ENCODE results near the gene KLK10.

GRCh38 chr19:51014242-51014641 is 5.3 kb downstream of the KLK10 start:
- TF ChIP-seq, protein P1, sequence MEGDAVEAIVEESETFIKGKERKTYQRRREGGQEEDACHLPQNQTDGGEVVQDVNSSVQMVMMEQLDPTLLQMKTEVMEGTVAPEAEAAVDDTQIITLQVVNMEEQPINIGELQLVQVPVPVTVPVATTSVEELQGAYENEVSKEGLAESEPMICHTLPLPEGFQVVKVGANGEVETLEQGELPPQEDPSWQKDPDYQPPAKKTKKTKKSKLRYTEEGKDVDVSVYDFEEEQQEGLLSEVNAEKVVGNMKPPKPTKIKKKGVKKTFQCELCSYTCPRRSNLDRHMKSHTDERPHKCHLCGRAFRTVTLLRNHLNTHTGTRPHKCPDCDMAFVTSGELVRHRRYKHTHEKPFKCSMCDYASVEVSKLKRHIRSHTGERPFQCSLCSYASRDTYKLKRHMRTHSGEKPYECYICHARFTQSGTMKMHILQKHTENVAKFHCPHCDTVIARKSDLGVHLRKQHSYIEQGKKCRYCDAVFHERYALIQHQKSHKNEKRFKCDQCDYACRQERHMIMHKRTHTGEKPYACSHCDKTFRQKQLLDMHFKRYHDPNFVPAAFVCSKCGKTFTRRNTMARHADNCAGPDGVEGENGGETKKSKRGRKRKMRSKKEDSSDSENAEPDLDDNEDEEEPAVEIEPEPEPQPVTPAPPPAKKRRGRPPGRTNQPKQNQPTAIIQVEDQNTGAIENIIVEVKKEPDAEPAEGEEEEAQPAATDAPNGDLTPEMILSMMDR (IDR thresholded peaks at IDR 0.05; ENCODE audit: borderline replicate concordance, extremely low read depth, low read length, poor library complexity, severe bottlenecking): no peak
- TF ChIP-seq EZH2 (IDR thresholded peaks at IDR 0.05; ENCODE audit: borderline replicate concordance, low read depth, low read length, severe bottlenecking): no peak
